Neural crest cell (in vitro differentiated cells): ENCODE results near the gene ARHGAP33. TPM values are rescaled to one million over a fixed set of nuclear protein-coding genes. Genes with fewer than 3 reads are reported as not detected.

Source experiments
- DNase-seq: peaks from one replicate; pipeline ENCODE4 v3.0.0; 2021; ENCODE audit warnings: low read depth, mixed read lengths, low spot score
- H3K27ac Mint-ChIP-seq: one replicate; pipeline ENCODE4 v1.8.0; 2021; ENCODE audit warnings: mild to moderate bottlenecking, mixed read lengths; ENCODE audit not compliant: unreplicated experiment
- H3K27me3 Mint-ChIP-seq: 2 replicates; pipeline ENCODE4 v1.8.0; 2021; ENCODE audit warnings: low read depth, mild to moderate bottlenecking, mixed read lengths
- H3K36me3 Mint-ChIP-seq: 2 replicates; pipeline ENCODE4 v1.8.0; 2021; ENCODE audit warnings: low read depth, mild to moderate bottlenecking, mixed read lengths
- H3K4me1 Mint-ChIP-seq: 2 replicates; pipeline ENCODE4 v1.8.0; 2021; ENCODE audit warnings: mixed read lengths
- H3K4me3 Mint-ChIP-seq: one replicate; pipeline ENCODE4 v1.8.0; 2021; ENCODE audit warnings: mild to moderate bottlenecking, mixed read lengths
- H3K9me3 Mint-ChIP-seq: 2 replicates; pipeline ENCODE4 v1.8.0; 2021; ENCODE audit warnings: mixed read lengths
- total RNA-seq: library from RNA; stranded (reverse); gene quantifications from 2 replicates; pipeline ENCODE4 v1.2.1, GENCODE V29; 2021
- TF ChIP-seq, protein P1 (sequence below): fragments of 200-600 bp; sonication (generic); conservative IDR thresholded peaks from 2 replicates; pipeline ENCODE4 v1.5.0; 2021; ENCODE audit warnings: antibody characterized with exemption, mild to moderate bottlenecking

The ARHGAP33 gene
- total RNA-seq, 1 donor from 2014 or later = 110 TPM

DNA sequence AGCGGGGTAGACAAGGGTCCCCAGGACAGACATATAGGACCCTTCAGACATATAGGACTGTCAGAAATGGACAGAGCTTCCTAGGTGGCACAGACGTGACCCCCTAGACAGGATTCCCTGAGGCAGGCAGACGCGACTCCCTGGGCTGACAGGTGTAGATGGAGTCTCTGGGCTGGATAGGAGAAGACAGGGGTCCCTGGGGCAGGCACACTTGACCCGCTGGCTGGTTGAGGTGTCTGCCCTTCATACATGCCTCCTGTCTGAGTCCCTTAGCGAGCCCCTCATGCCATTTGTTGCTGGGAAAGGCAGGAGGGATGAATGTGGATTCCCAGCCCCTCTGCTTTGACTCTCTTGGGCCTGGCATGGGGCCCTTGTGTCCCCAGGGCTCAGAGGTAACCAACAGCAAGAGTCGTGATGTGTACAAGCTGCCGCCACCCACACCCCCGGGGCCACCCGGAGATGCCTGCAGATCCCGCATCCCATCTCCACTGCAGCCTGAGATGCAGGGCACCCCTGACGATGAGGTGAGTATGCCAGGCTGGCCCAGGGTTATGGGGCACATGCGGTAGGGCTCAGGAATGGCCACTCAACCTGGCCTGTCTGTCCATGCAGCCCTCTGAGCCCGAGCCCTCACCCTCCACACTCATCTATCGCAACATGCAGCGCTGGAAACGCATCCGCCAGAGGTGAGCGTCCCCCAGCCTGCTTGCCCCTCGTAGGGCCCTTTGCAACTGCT, 21.6 kb upstream of the ARHGAP33 start:
- DNase-seq = no peak
- no peak overlapping the region for H3K27ac Mint-ChIP-seq
- peaks cover 21% of the 10 kb centered on the region for H3K4me1 Mint-ChIP-seq
- peaks cover 2% of the 10 kb centered on the region for H3K27me3 Mint-ChIP-seq
- peak overlapping the region; percentile 47 for H3K4me3 Mint-ChIP-seq
- no peaks in the 10 kb centered on the region for H3K36me3 Mint-ChIP-seq
- TF ChIP-seq, protein P1, sequence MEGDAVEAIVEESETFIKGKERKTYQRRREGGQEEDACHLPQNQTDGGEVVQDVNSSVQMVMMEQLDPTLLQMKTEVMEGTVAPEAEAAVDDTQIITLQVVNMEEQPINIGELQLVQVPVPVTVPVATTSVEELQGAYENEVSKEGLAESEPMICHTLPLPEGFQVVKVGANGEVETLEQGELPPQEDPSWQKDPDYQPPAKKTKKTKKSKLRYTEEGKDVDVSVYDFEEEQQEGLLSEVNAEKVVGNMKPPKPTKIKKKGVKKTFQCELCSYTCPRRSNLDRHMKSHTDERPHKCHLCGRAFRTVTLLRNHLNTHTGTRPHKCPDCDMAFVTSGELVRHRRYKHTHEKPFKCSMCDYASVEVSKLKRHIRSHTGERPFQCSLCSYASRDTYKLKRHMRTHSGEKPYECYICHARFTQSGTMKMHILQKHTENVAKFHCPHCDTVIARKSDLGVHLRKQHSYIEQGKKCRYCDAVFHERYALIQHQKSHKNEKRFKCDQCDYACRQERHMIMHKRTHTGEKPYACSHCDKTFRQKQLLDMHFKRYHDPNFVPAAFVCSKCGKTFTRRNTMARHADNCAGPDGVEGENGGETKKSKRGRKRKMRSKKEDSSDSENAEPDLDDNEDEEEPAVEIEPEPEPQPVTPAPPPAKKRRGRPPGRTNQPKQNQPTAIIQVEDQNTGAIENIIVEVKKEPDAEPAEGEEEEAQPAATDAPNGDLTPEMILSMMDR = no peak
- no peaks in the 10 kb centered on the region for H3K9me3 Mint-ChIP-seq

GRCh38 chr19:35754370-35755130, 20.8 kb upstream of the ARHGAP33 start:
- no peaks in the 10 kb centered on the region for H3K9me3 Mint-ChIP-seq
- no peak for DNase-seq
- H3K27me3 Mint-ChIP-seq = peaks cover 2% of the 10 kb centered on the region
- H3K36me3 Mint-ChIP-seq = no peaks in the 10 kb centered on the region
- TF ChIP-seq, protein P1 = no peak
- peaks cover 23% of the 10 kb centered on the region for H3K4me1 Mint-ChIP-seq
- H3K27ac Mint-ChIP-seq = no peak overlapping the region
- peak overlapping the region; percentile 72 for H3K4me3 Mint-ChIP-seq

- Mint-ChIP-seq H3K27me3 (peaks cover 2% of the 10 kb centered on the region), H3K9me3 (no peaks in the 10 kb centered on the region), H3K4me1 (peaks cover 25% of the 10 kb centered on the region), H3K4me3 (peak overlapping the region; percentile 72), H3K27ac (no peak overlapping the region), H3K36me3 (no peaks in the 10 kb centered on the region)
- TF ChIP-seq, protein P1 = no peak
- DNase-seq = no peak
Observed at GRCh38 chr19:35755131-35755549, 20.2 kb upstream of the ARHGAP33 start.

DNA sequence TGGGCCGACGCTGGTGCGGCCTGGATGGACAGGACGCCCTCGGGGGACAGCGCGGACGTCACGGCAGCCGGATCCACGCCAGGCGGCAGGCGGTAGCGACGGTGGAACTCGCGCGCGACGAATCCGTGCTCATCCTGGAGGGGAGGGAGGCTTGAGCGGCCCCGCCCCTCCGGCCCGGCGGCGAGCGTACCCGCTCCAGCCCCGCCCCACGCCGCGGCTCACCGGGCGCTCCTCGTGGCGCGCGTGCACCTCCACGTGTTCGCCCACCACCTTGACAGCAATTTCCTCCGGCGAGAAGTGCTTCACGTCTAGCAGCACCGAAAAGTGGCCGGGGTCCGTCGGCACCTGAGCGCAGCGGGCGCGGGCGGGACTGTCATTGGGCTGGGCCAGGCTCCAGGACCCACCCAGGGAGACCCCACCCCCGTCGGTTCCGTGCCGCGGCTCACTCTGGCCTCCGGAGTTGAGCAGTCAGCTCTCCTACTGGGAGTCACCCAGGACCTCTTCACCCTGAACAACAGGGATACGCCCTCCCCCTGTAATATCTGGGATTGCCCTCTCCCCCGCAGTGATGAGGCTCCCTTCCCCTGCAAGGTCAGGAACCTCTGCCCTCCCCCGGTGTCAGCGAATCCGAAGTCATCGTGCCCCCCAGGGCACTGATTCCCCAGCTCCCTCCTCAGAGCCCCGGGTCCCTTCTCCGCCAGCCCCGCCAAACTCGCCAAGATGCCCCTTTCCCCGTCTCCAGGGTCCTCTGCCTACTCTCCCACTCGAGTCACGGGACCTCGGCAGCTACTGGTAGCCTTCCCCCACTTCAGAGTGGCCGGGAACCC, 19.6 kb upstream of the ARHGAP33 start:
- peaks cover 25% of the 10 kb centered on the region for H3K4me1 Mint-ChIP-seq
- no peaks in the 10 kb centered on the region for H3K9me3 Mint-ChIP-seq
- no peak overlapping the region for H3K27ac Mint-ChIP-seq
- H3K4me3 Mint-ChIP-seq = peak overlapping the region; percentile 84
- H3K27me3 Mint-ChIP-seq = peaks cover 2% of the 10 kb centered on the region
- no peaks in the 10 kb centered on the region for H3K36me3 Mint-ChIP-seq
- DNase-seq = no peak
- TF ChIP-seq, protein P1 = no peak

DNA sequence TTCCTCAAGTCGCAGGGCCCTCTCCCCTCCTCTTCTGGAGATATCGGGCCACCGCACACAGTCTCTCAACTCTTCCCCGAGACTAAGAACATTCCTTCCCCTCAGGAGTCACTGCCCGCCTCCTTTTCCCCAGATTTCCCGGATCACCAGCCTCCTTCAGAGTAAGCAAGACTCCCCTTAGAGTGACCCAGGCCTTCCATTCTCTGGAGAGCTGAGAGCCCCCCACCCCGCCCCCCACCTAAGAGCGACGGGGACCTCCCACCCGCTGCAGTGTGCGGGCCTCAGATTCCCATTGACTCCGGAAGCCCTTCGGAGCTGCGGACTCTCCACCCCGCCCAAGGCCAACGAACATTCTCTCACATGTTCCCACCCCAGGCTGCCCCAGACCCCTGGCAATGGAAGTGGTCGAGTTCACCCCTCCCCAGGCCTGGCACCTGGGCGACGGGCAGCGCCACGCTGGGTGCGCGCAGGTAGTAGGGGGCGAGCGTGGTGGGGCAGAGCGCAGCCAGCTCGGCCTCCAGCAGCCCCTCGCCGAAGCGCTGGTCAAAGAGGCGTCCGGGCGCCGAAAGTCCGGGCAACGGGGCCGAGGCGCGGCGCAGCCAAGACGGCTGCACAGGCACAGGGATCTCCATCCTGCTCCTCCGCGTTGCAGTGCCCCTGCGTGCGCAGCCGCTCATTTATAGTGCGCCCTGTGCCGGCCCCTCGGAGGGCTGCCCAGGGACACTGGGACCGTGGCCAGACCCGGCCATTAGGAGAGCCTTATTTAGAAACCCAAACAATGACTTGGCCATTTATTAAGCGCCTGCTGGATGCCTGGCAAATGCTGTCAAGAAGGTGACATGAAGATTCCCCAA, 18.8 kb upstream of the ARHGAP33 start, which contains the start of gene HSPB6:
Gene HSPB6, minus strand, starts transcription at position 653 of the 854 bp plus-strand sequence. Its CDS starts 21 bp downstream, at position 632.
- H3K9me3 Mint-ChIP-seq = no peaks in the 10 kb centered on the region
- H3K4me3 Mint-ChIP-seq = peak within 1 kb of the TSS; percentile 97
- H3K27ac Mint-ChIP-seq = peak within 1 kb of the TSS; percentile 90
- TF ChIP-seq, protein P1 = no peak
- H3K4me1 Mint-ChIP-seq = peaks cover 25% of the 10 kb centered on the region
- DNase-seq = no peak
- H3K27me3 Mint-ChIP-seq = peaks cover 2% of the 10 kb centered on the region
- no peaks in the 10 kb centered on the region for H3K36me3 Mint-ChIP-seq
